GM23338 (cell line): ENCODE results near the gene CELSR1. TPM values are rescaled to one million over a fixed set of nuclear protein-coding genes. Genes with fewer than 3 reads are reported as not detected.

ENCODE experiments used
- ATAC-seq: fragments of 200-7000 bp; cut with Tn5 transposase; 3 replicates; pipeline ENCODE4 v1.9.1; 2020
- DNase-seq: peaks from one replicate; pipeline ENCODE4 v3.0.0-alpha.2; 2015; ENCODE audit warnings: low spot score
- H2AFZ ChIP-seq: fragments of 200-600 bp; sonication (generic); 2 replicates; pipeline ENCODE4 v1.8.0; 2016; ENCODE audit warnings: antibody characterized with exemption, mild to moderate bottlenecking, moderate library complexity
- H3F3A ChIP-seq: fragments of 200-600 bp; sonication (generic); replicated peaks from 2 replicates; pipeline ENCODE4 v1.8.0; 2017; ENCODE audit warnings: antibody characterized with exemption, mixed run types, low read depth
- H3K27ac ChIP-seq: fragments of 200-600 bp; sonication (generic); 2 replicates; pipeline ENCODE4 v1.6.1; 2016; ENCODE audit warnings: low read depth
- H3K27me3 ChIP-seq: fragments of 200-600 bp; sonication (generic); 2 replicates; pipeline ENCODE4 v1.8.0; 2016; ENCODE audit warnings: mild to moderate bottlenecking, mixed run types, moderate library complexity; ENCODE audit not compliant: insufficient read depth
- H3K36me3 ChIP-seq: fragments of 200-600 bp; sonication (generic); 2 replicates; pipeline ENCODE4 v1.8.0; 2016; ENCODE audit warnings: mild to moderate bottlenecking; ENCODE audit not compliant: insufficient read depth
- H3K4me1 ChIP-seq: fragments of 200-600 bp; sonication (generic); 2 replicates; pipeline ENCODE4 v1.8.0; 2016; ENCODE audit warnings: mild to moderate bottlenecking, moderate library complexity; ENCODE audit not compliant: insufficient read depth
- H3K4me2 ChIP-seq: fragments of 200-600 bp; sonication (generic); 2 replicates; pipeline ENCODE4 v1.7.1; 2017; ENCODE audit warnings: mixed run types
- H3K4me3 ChIP-seq: fragments of 200-600 bp; sonication (generic); 2 replicates; pipeline ENCODE4 v1.6.1; 2016; ENCODE audit warnings: mixed run types
- H3K79me2 ChIP-seq: fragments of 200-600 bp; sonication (generic); replicated peaks from 2 replicates; pipeline ENCODE4 v1.8.0; 2017; ENCODE audit warnings: mild to moderate bottlenecking; ENCODE audit not compliant: insufficient read depth
- H3K9me2 ChIP-seq: fragments of 200-600 bp; sonication (generic); 2 replicates; pipeline ENCODE4 v1.8.0; 2017; ENCODE audit not compliant: insufficient read depth
- H4K20me1 ChIP-seq: fragments of 200-600 bp; sonication (generic); replicated peaks from 2 replicates; pipeline ENCODE4 v1.8.0; 2017; ENCODE audit warnings: mild to moderate bottlenecking; ENCODE audit not compliant: insufficient read depth
- H3K27ac Mint-ChIP-seq: 2 replicates; pipeline ENCODE4 v1.8.0; 2020; ENCODE audit warnings: inconsistent platforms, mild to moderate bottlenecking, moderate library complexity, mixed read lengths
- H3K27me3 Mint-ChIP-seq: 3 replicates; pipeline ENCODE4 v1.8.0; 2022; ENCODE audit warnings: low read depth, mild to moderate bottlenecking, moderate library complexity, mixed read lengths, inconsistent platforms; ENCODE audit not compliant: insufficient read depth, poor library complexity
- H3K36me3 Mint-ChIP-seq: 3 replicates; pipeline ENCODE4 v1.8.0; 2021; ENCODE audit warnings: low read depth, mild to moderate bottlenecking, inconsistent platforms, moderate library complexity, mixed read lengths
- H3K4me1 Mint-ChIP-seq: 3 replicates; pipeline ENCODE4 v1.8.0; 2020; ENCODE audit warnings: mild to moderate bottlenecking, inconsistent platforms, mixed read lengths
- H3K4me3 Mint-ChIP-seq: 3 replicates; pipeline ENCODE4 v1.8.0; 2021; ENCODE audit warnings: moderate library complexity, mild to moderate bottlenecking, inconsistent platforms, mixed read lengths
- H3K9me3 Mint-ChIP-seq: 3 replicates; pipeline ENCODE4 v1.8.0; 2020; ENCODE audit warnings: moderate library complexity, mild to moderate bottlenecking, inconsistent platforms, mixed read lengths
- CREB1 ChIP-seq: fragments of 250-450 bp; sonication (Bioruptor Pico); IDR thresholded peaks from 2 replicates; pipeline ENCODE4 v1.5.0; 2020; ENCODE audit warnings: low read depth, mild to moderate bottlenecking, moderate library complexity
- EZH2 ChIP-seq: fragments of 200-600 bp; sonication (generic); IDR thresholded peaks from one replicate; pipeline ENCODE4 v1.8.0; 2017; ENCODE audit warnings: antibody characterized with exemption, mild to moderate bottlenecking, low read depth; ENCODE audit not compliant: unreplicated experiment
- EZH2phosphoT487 ChIP-seq: fragments of 200-600 bp; sonication (generic); IDR thresholded peaks from one replicate; pipeline ENCODE4 v1.8.1; 2018; ENCODE audit warnings: antibody characterized with exemption; ENCODE audit not compliant: unreplicated experiment
- JUNB ChIP-seq: IDR thresholded peaks from one replicate; pipeline ENCODE4 v1.6.1; 2016; ENCODE audit warnings: antibody characterized with exemption; ENCODE audit not compliant: unreplicated experiment
- NANOG ChIP-seq: IDR thresholded peaks from 2 replicates; pipeline ENCODE4 v1.6.1; 2016; ENCODE audit warnings: antibody characterized with exemption, borderline replicate concordance
- POLR2AphosphoS5 ChIP-seq: IDR thresholded peaks from 2 replicates; pipeline ENCODE4 v1.6.1; 2016; ENCODE audit warnings: antibody characterized with exemption, low read depth
- STAT1 ChIP-seq: IDR thresholded peaks from one replicate; pipeline ENCODE4 v1.6.1; 2016; ENCODE audit warnings: antibody characterized with exemption; ENCODE audit not compliant: unreplicated experiment
- ZNF114 ChIP-seq: fragments of 250-450 bp; sonication (Bioruptor Pico); IDR thresholded peaks from 2 replicates; pipeline ENCODE4 v1.5.0; 2020; ENCODE audit warnings: mild to moderate bottlenecking, moderate library complexity
- ZNF331 ChIP-seq: fragments of 250-450 bp; sonication (Bioruptor Pico); IDR thresholded peaks from 2 replicates; pipeline ENCODE4 v1.5.0; 2020; ENCODE audit warnings: low read depth, mild to moderate bottlenecking, moderate library complexity
- polyA plus RNA-seq: library from polyadenylated mRNA; unstranded; fragments of >200 nt; fragmentation: Nextera tagmentation; extraction: Ambion mirVana; gene quantifications from 2 replicates; pipeline ENCODE4 v1.2.1, GENCODE V29; 2016
- total RNA-seq: library from RNA; depleted of rRNA; stranded (reverse); fragments of >200 nt; shearing (Covaris generic); gene quantifications from 2 replicates; pipeline ENCODE4 v1.2.3, GENCODE V29; 2014
- TF ChIP-seq, protein P1 (sequence below): fragments of 250-450 bp; sonication (Bioruptor Pico); IDR thresholded peaks from 2 replicates; pipeline ENCODE4 v1.5.0; 2020; ENCODE audit warnings: mild to moderate bottlenecking, moderate library complexity
- TF ChIP-seq, protein P2 (sequence below): IDR thresholded peaks from one replicate; pipeline ENCODE4 v1.6.1; 2018; ENCODE audit warnings: antibody characterized with exemption; ENCODE audit not compliant: unreplicated experiment
- TF ChIP-seq, protein P3 (sequence below): IDR thresholded peaks from 2 replicates; pipeline ENCODE4 v1.6.1; 2016; ENCODE audit warnings: antibody characterized with exemption
- TF ChIP-seq, protein P4 (sequence below), 2 experiments: fragments of 200-600 bp in 1 of 2; sonication (generic) in 1 of 2; conservative IDR thresholded peaks; 2 replicates each; pipeline versions ENCODE4 v1.5.1 to v1.6.1; 2016 to 2017; ENCODE audit warnings: antibody characterized with exemption in 2 of 2, low read depth in 2 of 2, mild to moderate bottlenecking in 2 of 2, moderate library complexity in 1 of 2

The CELSR1 gene
- total and polyA plus RNA-seq, 2 experiments from 2014 or later = 4.8 to 20.4 TPM

DNA sequence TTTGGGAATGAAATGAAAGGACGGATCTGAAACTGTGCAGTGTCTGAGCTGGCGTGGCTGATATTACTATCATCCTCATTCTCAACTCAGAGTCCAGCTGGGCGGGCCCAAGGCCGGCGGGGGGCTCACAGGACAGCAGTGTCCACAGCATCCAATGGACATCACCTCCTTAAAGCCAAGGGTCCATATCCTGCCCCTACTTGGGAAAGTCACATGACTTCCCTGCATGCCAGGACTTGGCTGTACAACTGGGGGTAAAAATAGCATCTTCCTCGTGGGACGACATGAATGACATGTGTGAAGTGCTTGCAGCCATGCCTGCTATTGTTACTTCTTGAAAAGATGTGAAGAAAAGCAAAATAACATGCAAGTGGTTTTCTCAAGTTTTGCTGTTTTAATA is 119.7 kb downstream of the CELSR1 start:
- no peak for ATAC-seq

More for the DNA sequence above, 119.7 kb downstream of the CELSR1 start:
- Mint-ChIP-seq H3K27me3 (peaks cover 5% of the 10 kb centered on the region), H3K4me3 (no peak overlapping the region), H3K27ac (no peak overlapping the region), H3K4me1 (no peaks in the 10 kb centered on the region), H3K9me3 (no peaks in the 10 kb centered on the region), H3K36me3 (no peaks in the 10 kb centered on the region)
- DNase-seq = no peak
- no peak overlapping the region for H3K4me2 ChIP-seq
- no peaks in the 10 kb centered on the region for H3K9me2 ChIP-seq
- 0 out of 2 replicates have a peak, but pooled peaks cover 2% of the 10 kb centered on the region for H4K20me1 ChIP-seq
- no peaks in the 10 kb centered on the region for H3K4me1 ChIP-seq
- H2AFZ ChIP-seq = no peak overlapping the region
- no peaks in the 10 kb centered on the region for H3K27me3 ChIP-seq
- no peaks in the 10 kb centered on the region for H3F3A ChIP-seq
- no peak overlapping the region for H3K27ac ChIP-seq
- H3K79me2 ChIP-seq = no peaks in the 10 kb centered on the region
- TF ChIP-seq, protein P1, sequence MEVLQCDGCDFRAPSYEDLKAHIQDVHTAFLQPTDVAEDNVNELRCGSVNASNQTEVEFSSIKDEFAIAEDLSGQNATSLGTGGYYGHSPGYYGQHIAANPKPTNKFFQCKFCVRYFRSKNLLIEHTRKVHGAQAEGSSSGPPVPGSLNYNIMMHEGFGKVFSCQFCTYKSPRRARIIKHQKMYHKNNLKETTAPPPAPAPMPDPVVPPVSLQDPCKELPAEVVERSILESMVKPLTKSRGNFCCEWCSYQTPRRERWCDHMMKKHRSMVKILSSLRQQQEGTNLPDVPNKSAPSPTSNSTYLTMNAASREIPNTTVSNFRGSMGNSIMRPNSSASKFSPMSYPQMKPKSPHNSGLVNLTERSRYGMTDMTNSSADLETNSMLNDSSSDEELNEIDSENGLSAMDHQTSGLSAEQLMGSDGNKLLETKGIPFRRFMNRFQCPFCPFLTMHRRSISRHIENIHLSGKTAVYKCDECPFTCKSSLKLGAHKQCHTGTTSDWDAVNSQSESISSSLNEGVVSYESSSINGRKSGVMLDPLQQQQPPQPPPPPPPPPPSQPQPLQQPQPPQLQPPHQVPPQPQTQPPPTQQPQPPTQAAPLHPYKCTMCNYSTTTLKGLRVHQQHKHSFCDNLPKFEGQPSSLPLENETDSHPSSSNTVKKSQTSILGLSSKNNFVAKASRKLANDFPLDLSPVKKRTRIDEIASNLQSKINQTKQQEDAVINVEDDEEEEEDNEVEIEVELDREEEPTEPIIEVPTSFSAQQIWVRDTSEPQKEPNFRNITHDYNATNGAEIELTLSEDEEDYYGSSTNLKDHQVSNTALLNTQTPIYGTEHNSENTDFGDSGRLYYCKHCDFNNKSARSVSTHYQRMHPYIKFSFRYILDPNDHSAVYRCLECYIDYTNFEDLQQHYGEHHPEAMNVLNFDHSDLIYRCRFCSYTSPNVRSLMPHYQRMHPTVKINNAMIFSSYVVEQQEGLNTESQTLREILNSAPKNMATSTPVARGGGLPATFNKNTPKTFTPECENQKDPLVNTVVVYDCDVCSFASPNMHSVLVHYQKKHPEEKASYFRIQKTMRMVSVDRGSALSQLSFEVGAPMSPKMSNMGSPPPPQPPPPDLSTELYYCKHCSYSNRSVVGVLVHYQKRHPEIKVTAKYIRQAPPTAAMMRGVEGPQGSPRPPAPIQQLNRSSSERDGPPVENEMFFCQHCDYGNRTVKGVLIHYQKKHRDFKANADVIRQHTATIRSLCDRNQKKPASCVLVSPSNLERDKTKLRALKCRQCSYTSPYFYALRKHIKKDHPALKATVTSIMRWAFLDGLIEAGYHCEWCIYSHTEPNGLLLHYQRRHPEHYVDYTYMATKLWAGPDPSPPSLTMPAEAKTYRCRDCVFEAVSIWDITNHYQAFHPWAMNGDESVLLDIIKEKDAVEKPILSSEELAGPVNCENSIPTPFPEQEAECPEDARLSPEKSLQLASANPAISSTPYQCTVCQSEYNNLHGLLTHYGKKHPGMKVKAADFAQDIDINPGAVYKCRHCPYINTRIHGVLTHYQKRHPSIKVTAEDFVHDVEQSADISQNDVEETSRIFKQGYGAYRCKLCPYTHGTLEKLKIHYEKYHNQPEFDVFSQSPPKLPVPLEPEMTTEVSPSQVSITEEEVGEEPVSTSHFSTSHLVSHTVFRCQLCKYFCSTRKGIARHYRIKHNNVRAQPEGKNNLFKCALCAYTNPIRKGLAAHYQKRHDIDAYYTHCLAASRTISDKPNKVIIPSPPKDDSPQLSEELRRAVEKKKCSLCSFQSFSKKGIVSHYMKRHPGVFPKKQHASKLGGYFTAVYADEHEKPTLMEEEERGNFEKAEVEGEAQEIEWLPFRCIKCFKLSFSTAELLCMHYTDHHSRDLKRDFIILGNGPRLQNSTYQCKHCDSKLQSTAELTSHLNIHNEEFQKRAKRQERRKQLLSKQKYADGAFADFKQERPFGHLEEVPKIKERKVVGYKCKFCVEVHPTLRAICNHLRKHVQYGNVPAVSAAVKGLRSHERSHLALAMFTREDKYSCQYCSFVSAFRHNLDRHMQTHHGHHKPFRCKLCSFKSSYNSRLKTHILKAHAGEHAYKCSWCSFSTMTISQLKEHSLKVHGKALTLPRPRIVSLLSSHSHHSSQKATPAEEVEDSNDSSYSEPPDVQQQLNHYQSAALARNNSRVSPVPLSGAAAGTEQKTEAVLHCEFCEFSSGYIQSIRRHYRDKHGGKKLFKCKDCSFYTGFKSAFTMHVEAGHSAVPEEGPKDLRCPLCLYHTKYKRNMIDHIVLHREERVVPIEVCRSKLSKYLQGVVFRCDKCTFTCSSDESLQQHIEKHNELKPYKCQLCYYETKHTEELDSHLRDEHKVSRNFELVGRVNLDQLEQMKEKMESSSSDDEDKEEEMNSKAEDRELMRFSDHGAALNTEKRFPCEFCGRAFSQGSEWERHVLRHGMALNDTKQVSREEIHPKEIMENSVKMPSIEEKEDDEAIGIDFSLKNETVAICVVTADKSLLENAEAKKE (CRISPR knock-in tag) = no peak
- no peak for TF ChIP-seq EZH2phosphoT487
- no peak for TF ChIP-seq POLR2AphosphoS5
- no peak for TF ChIP-seq ZNF331
- no peak for TF ChIP-seq ZNF114
- TF ChIP-seq STAT1 = no peak
- TF ChIP-seq NANOG = no peak
- TF ChIP-seq JUNB = no peak
- TF ChIP-seq, protein P2, sequence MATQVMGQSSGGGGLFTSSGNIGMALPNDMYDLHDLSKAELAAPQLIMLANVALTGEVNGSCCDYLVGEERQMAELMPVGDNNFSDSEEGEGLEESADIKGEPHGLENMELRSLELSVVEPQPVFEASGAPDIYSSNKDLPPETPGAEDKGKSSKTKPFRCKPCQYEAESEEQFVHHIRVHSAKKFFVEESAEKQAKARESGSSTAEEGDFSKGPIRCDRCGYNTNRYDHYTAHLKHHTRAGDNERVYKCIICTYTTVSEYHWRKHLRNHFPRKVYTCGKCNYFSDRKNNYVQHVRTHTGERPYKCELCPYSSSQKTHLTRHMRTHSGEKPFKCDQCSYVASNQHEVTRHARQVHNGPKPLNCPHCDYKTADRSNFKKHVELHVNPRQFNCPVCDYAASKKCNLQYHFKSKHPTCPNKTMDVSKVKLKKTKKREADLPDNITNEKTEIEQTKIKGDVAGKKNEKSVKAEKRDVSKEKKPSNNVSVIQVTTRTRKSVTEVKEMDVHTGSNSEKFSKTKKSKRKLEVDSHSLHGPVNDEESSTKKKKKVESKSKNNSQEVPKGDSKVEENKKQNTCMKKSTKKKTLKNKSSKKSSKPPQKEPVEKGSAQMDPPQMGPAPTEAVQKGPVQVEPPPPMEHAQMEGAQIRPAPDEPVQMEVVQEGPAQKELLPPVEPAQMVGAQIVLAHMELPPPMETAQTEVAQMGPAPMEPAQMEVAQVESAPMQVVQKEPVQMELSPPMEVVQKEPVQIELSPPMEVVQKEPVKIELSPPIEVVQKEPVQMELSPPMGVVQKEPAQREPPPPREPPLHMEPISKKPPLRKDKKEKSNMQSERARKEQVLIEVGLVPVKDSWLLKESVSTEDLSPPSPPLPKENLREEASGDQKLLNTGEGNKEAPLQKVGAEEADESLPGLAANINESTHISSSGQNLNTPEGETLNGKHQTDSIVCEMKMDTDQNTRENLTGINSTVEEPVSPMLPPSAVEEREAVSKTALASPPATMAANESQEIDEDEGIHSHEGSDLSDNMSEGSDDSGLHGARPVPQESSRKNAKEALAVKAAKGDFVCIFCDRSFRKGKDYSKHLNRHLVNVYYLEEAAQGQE = no peak
- no peak for TF ChIP-seq EZH2
- TF ChIP-seq, protein P3, sequence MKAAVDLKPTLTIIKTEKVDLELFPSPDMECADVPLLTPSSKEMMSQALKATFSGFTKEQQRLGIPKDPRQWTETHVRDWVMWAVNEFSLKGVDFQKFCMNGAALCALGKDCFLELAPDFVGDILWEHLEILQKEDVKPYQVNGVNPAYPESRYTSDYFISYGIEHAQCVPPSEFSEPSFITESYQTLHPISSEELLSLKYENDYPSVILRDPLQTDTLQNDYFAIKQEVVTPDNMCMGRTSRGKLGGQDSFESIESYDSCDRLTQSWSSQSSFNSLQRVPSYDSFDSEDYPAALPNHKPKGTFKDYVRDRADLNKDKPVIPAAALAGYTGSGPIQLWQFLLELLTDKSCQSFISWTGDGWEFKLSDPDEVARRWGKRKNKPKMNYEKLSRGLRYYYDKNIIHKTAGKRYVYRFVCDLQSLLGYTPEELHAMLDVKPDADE = no peak
- no peak for TF ChIP-seq CREB1 (CRISPR knock-in tag)
- TF ChIP-seq, protein P4, sequence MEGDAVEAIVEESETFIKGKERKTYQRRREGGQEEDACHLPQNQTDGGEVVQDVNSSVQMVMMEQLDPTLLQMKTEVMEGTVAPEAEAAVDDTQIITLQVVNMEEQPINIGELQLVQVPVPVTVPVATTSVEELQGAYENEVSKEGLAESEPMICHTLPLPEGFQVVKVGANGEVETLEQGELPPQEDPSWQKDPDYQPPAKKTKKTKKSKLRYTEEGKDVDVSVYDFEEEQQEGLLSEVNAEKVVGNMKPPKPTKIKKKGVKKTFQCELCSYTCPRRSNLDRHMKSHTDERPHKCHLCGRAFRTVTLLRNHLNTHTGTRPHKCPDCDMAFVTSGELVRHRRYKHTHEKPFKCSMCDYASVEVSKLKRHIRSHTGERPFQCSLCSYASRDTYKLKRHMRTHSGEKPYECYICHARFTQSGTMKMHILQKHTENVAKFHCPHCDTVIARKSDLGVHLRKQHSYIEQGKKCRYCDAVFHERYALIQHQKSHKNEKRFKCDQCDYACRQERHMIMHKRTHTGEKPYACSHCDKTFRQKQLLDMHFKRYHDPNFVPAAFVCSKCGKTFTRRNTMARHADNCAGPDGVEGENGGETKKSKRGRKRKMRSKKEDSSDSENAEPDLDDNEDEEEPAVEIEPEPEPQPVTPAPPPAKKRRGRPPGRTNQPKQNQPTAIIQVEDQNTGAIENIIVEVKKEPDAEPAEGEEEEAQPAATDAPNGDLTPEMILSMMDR (conservative IDR thresholded peaks at IDR 0.05; ENCODE audit: low read depth in 2 of 2) = no peak
- H3K4me3 ChIP-seq = no peak overlapping the region
- H3K36me3 ChIP-seq = no peaks in the 10 kb centered on the region
